Measurements from ENCODE around the gene UNC93A. TPM values are rescaled to one million over a fixed set of nuclear protein-coding genes. Genes with fewer than 3 reads are reported as not detected.
"Not testable (repeated sequence)": the region's sequence is repeated elsewhere in the genome, so short reads cannot be mapped to it uniquely, and the experiment has no call there.

The UNC93A gene
- polyA plus RNA-seq, 6 donors from 2014 or later, result not detected

- DNase-seq (no peak), ATAC-seq (ENCODE audit: low read depth in 2 of 2) (no peak)
- Mint-ChIP-seq H3K4me1 (peaks cover 4 to 9% (median 9%) of the 10 kb centered on the region in 3 donors), H3K36me3 (peaks cover 0 to 5% of the 10 kb centered on the region in 2 donors), H3K4me3 (no peak overlapping the region), H3K9me3 (peaks cover 0 to 9% (median 1%) of the 10 kb centered on the region in 7 donors), H3K27me3 (peaks cover 28 to 66% (median 57%) of the 10 kb centered on the region in 3 donors), H3K27ac (no peak overlapping the region)
Observed at GRCh38 chr6:167302074-167302473, 11.0 kb downstream of the UNC93A start.

- no peak overlapping the region for H3K4me3 Mint-ChIP-seq
- H3K27ac Mint-ChIP-seq, result no peak overlapping the region
- peaks cover 0 to 6% (median 2%) of the 10 kb centered on the region in 7 donors for H3K9me3 Mint-ChIP-seq
- H3K36me3 Mint-ChIP-seq, result peaks cover 0 to 2% of the 10 kb centered on the region in 2 donors
- peaks cover 23 to 69% (median 60%) of the 10 kb centered on the region in 3 donors for H3K27me3 Mint-ChIP-seq
- ATAC-seq (ENCODE audit: low read depth in 2 of 2) (no peak), DNase-seq (no peak)
- peaks cover 4 to 8% (median 8%) of the 10 kb centered on the region in 3 donors for H3K4me1 Mint-ChIP-seq
Observed at GRCh38 chr6:167302796-167303195, 11.7 kb downstream of the UNC93A start.

- H3K4me1 Mint-ChIP-seq, result no peaks in the 10 kb centered on the region
- no peak overlapping the region for H3K27ac Mint-ChIP-seq
- ATAC-seq (ENCODE audit: low read depth in 2 of 2) (no peak), DNase-seq (no peak)
- H3K9me3 Mint-ChIP-seq, result peaks cover 0 to 6% (median 0%) of the 10 kb centered on the region in 7 donors
- no peaks in the 10 kb centered on the region for H3K36me3 Mint-ChIP-seq
- no peak overlapping the region for H3K4me3 Mint-ChIP-seq
- H3K27me3 Mint-ChIP-seq, result peaks cover 26 to 74% (median 52%) of the 10 kb centered on the region in 3 donors
Observed at GRCh38 chr6:167303675-167304625, 12.8 kb downstream of the UNC93A start.

- H3K27me3 Mint-ChIP-seq, result peaks cover 27 to 73% (median 48%) of the 10 kb centered on the region in 3 donors
- H3K9me3 Mint-ChIP-seq, result peaks cover 0 to 6% (median 0%) of the 10 kb centered on the region in 7 donors
- no peaks in the 10 kb centered on the region for H3K4me1 Mint-ChIP-seq
- ATAC-seq (ENCODE audit: low read depth in 2 of 2), result no peak
- no peaks in the 10 kb centered on the region for H3K36me3 Mint-ChIP-seq
- peak overlapping the region in 1 of 6 donors; percentile 33 for H3K27ac Mint-ChIP-seq
- no peak for DNase-seq
- H3K4me3 Mint-ChIP-seq, result no peak overlapping the region
Observed at GRCh38 chr6:167304912-167305311, 13.8 kb downstream of the UNC93A start.

- H3K9me3 Mint-ChIP-seq, result peaks cover 0 to 6% (median 0%) of the 10 kb centered on the region in 7 donors
- no peak overlapping the region for H3K27ac Mint-ChIP-seq
- peaks cover 24 to 69% (median 43%) of the 10 kb centered on the region in 3 donors for H3K27me3 Mint-ChIP-seq
- no peaks in the 10 kb centered on the region for H3K36me3 Mint-ChIP-seq
- ATAC-seq (ENCODE audit: low read depth in 2 of 2), result no peak
- no peak overlapping the region for H3K4me3 Mint-ChIP-seq
- H3K4me1 Mint-ChIP-seq, result no peaks in the 10 kb centered on the region
- no peak for DNase-seq
Observed at GRCh38 chr6:167305796-167306195, 14.7 kb downstream of the UNC93A start.

- peaks cover 0 to 6% (median 0%) of the 10 kb centered on the region in 7 donors for H3K9me3 Mint-ChIP-seq
- no peak for ATAC-seq (ENCODE audit: low read depth in 2 of 2)
- H3K27me3 Mint-ChIP-seq, result peaks cover 29 to 75% (median 41%) of the 10 kb centered on the region in 3 donors
- no peak for DNase-seq
- no peak overlapping the region for H3K27ac Mint-ChIP-seq
- H3K4me3 Mint-ChIP-seq, result no peak overlapping the region
- H3K4me1 Mint-ChIP-seq, result no peaks in the 10 kb centered on the region
- H3K36me3 Mint-ChIP-seq, result no peaks in the 10 kb centered on the region
Observed at GRCh38 chr6:167306401-167306998, 15.4 kb downstream of the UNC93A start.

- peaks cover 23 to 71% (median 40%) of the 10 kb centered on the region in 3 donors for H3K27me3 Mint-ChIP-seq
- ATAC-seq (ENCODE audit: low read depth in 2 of 2), result no peak
- H3K27ac Mint-ChIP-seq, result peak overlapping the region in 1 of 6 donors; percentile 72
- H3K4me3 Mint-ChIP-seq, result no peak overlapping the region
- no peak for DNase-seq
- no peaks in the 10 kb centered on the region for H3K4me1 Mint-ChIP-seq
- peaks cover 0 to 6% (median 0%) of the 10 kb centered on the region in 7 donors for H3K9me3 Mint-ChIP-seq
- H3K36me3 Mint-ChIP-seq, result no peaks in the 10 kb centered on the region
Observed at GRCh38 chr6:167307342-167307955, 16.3 kb downstream of the UNC93A start.

GRCh38 chr6:167308207-167308606, 17.1 kb downstream of the UNC93A start:
- no peaks in the 10 kb centered on the region for H3K36me3 Mint-ChIP-seq
- H3K4me1 Mint-ChIP-seq, result no peaks in the 10 kb centered on the region
- peaks cover 31 to 71% (median 41%) of the 10 kb centered on the region in 3 donors for H3K27me3 Mint-ChIP-seq
- H3K9me3 Mint-ChIP-seq, result peaks cover 0 to 6% (median 0%) of the 10 kb centered on the region in 7 donors
- DNase-seq (no peak), ATAC-seq (ENCODE audit: low read depth in 2 of 2) (no peak)
- no peak overlapping the region for H3K27ac Mint-ChIP-seq
- no peak overlapping the region for H3K4me3 Mint-ChIP-seq

- H3K27me3 Mint-ChIP-seq, result peaks cover 33 to 71% (median 41%) of the 10 kb centered on the region in 3 donors
- not testable (repeated sequence) for H3K9me3 Mint-ChIP-seq; ATAC-seq (ENCODE audit: low read depth in 2 of 2); H3K4me3 Mint-ChIP-seq; DNase-seq; H3K27ac Mint-ChIP-seq; H3K4me1 Mint-ChIP-seq; H3K36me3 Mint-ChIP-seq
Observed at GRCh38 chr6:167309355-167310192, 18.5 kb downstream of the UNC93A start.

- H3K4me3 Mint-ChIP-seq, result no peak overlapping the region
- H3K36me3 Mint-ChIP-seq, result no peaks in the 10 kb centered on the region
- DNase-seq (no peak), ATAC-seq (ENCODE audit: low read depth in 2 of 2) (no peak)
- H3K9me3 Mint-ChIP-seq, result peaks cover 0 to 6% (median 0%) of the 10 kb centered on the region in 7 donors
- no peaks in the 10 kb centered on the region for H3K4me1 Mint-ChIP-seq
- peaks cover 30 to 68% (median 39%) of the 10 kb centered on the region in 3 donors for H3K27me3 Mint-ChIP-seq
- no peak overlapping the region for H3K27ac Mint-ChIP-seq
Observed at GRCh38 chr6:167311286-167311685, 20.2 kb downstream of the UNC93A start.

- not testable (repeated sequence) for H3K4me3 Mint-ChIP-seq; H3K27ac Mint-ChIP-seq; H3K4me1 Mint-ChIP-seq; ATAC-seq (ENCODE audit: low read depth in 2 of 2); H3K9me3 Mint-ChIP-seq; DNase-seq; H3K36me3 Mint-ChIP-seq
- peaks cover 31 to 72% (median 41%) of the 10 kb centered on the region in 3 donors for H3K27me3 Mint-ChIP-seq
Observed at GRCh38 chr6:167311691-167312090, 20.6 kb downstream of the UNC93A start.

- Mint-ChIP-seq H3K4me1 (peaks cover 0 to 2% (median 0%) of the 10 kb centered on the region in 3 donors), H3K36me3 (no peaks in the 10 kb centered on the region), H3K27ac (no peak overlapping the region), H3K27me3 (peaks cover 41 to 60% (median 56%) of the 10 kb centered on the region in 3 donors), H3K4me3 (no peak overlapping the region), H3K9me3 (peaks cover 0 to 2% (median 0%) of the 10 kb centered on the region in 7 donors)
- ATAC-seq (ENCODE audit: low read depth in 2 of 2) (no peak), DNase-seq (no peak)
Observed at GRCh38 chr6:167314180-167314821, 23.2 kb downstream of the UNC93A start.
